ENCODE measurements around the gene CAPN10. TPM values are rescaled to one million over a fixed set of nuclear protein-coding genes. Genes with fewer than 3 reads are reported as not detected.

The CAPN10 gene
- total and polyA plus RNA-seq, 2 experiments from 2014 or later = 24.2 to 28.8 TPM

GRCh38 chr2:240569998-240570530, 16.5 kb upstream of the CAPN10 start:
- Histone ChIP-seq H3K27ac (no peak overlapping the region), H3K4me1 (ENCODE audit: insufficient read depth) (peaks cover 26% of the 10 kb centered on the region), H3K9me2 (replicated peaks; ENCODE audit: insufficient read depth) (no peaks in the 10 kb centered on the region), H2AFZ (no peak overlapping the region), H3K36me3 (replicated peaks; ENCODE audit: insufficient read depth, low read depth) (no peaks in the 10 kb centered on the region), H3K9me3 (ENCODE audit: low read depth) (no peaks in the 10 kb centered on the region), H3K4me3 (no peak overlapping the region), H3K79me2 (peaks cover 27% of the 10 kb centered on the region), H3K27me3 (no peaks in the 10 kb centered on the region), H3K4me2 (peak overlapping the region; percentile 96), H4K20me1 (ENCODE audit: insufficient read depth, poor library complexity, severe bottlenecking) (peaks cover 13% of the 10 kb centered on the region)
- DNase-seq (ENCODE audit: low spot score) = no peak
- WGBS (ENCODE audit: low lambda C conversion rate, missing lambda C conversion rate) = 85% methylated on average over 15 of the region's 15 CpGs
- TF ChIP-seq EZH2phosphoT487 (IDR thresholded peaks at IDR 0.05; ENCODE audit: low read depth, severe bottlenecking, unreplicated experiment) (no peak), CTCF (IDR thresholded peaks at IDR 0.05; ENCODE audit: poor library complexity) (no peak), EZH2 (IDR thresholded peaks at IDR 0.05; ENCODE audit: borderline replicate concordance) (no peak)

GRCh38 chr2:240570531-240571313, 15.8 kb upstream of the CAPN10 start:
- Histone ChIP-seq H2AFZ (no peak overlapping the region), H3K4me2 (peak overlapping the region; percentile 96), H3K79me2 (peaks cover 27% of the 10 kb centered on the region), H3K36me3 (replicated peaks; ENCODE audit: insufficient read depth, low read depth) (no peaks in the 10 kb centered on the region), H3K9me3 (ENCODE audit: low read depth) (no peaks in the 10 kb centered on the region), H4K20me1 (ENCODE audit: insufficient read depth, poor library complexity, severe bottlenecking) (peaks cover 13% of the 10 kb centered on the region), H3K4me1 (ENCODE audit: insufficient read depth) (peaks cover 20% of the 10 kb centered on the region), H3K27me3 (no peaks in the 10 kb centered on the region), H3K9me2 (replicated peaks; ENCODE audit: insufficient read depth) (no peaks in the 10 kb centered on the region), H3K27ac (no peak overlapping the region), H3K4me3 (no peak overlapping the region)
- 92% methylated on average over 11 of the region's 11 CpGs for whole genome bisulfite sequencing (ENCODE audit: low lambda C conversion rate, missing lambda C conversion rate)
- no peak for DNase-seq (ENCODE audit: low spot score)
- TF ChIP-seq EZH2phosphoT487 (IDR thresholded peaks at IDR 0.05; ENCODE audit: low read depth, severe bottlenecking, unreplicated experiment) (no peak), CTCF (IDR thresholded peaks at IDR 0.05; ENCODE audit: poor library complexity) (no peak), EZH2 (IDR thresholded peaks at IDR 0.05; ENCODE audit: borderline replicate concordance) (no peak)

- DNase-seq (ENCODE audit: low spot score) = no peak
- no peak overlapping the region for H3K4me3 ChIP-seq
- peaks cover 27% of the 10 kb centered on the region for H3K79me2 ChIP-seq
- no peak overlapping the region for H3K27ac ChIP-seq
- no peak overlapping the region for H2AFZ ChIP-seq
- peaks cover 15% of the 10 kb centered on the region for H3K4me1 ChIP-seq (ENCODE audit: insufficient read depth)
- no peaks in the 10 kb centered on the region for H3K9me2 ChIP-seq (replicated peaks; ENCODE audit: insufficient read depth)
- no peaks in the 10 kb centered on the region for H3K27me3 ChIP-seq
- H3K36me3 ChIP-seq (replicated peaks; ENCODE audit: insufficient read depth, low read depth) = no peaks in the 10 kb centered on the region
- TF ChIP-seq EZH2phosphoT487 (IDR thresholded peaks at IDR 0.05; ENCODE audit: low read depth, severe bottlenecking, unreplicated experiment) (no peak), EZH2 (IDR thresholded peaks at IDR 0.05; ENCODE audit: borderline replicate concordance) (no peak), CTCF (IDR thresholded peaks at IDR 0.05; ENCODE audit: poor library complexity) (no peak)
- H3K4me2 ChIP-seq = no peak overlapping the region
- peaks cover 13% of the 10 kb centered on the region for H4K20me1 ChIP-seq (ENCODE audit: insufficient read depth, poor library complexity, severe bottlenecking)
- H3K9me3 ChIP-seq (ENCODE audit: low read depth) = no peaks in the 10 kb centered on the region
- WGBS (ENCODE audit: low lambda C conversion rate, missing lambda C conversion rate) = 95% methylated on average over 18 of the region's 18 CpGs
Observed at GRCh38 chr2:240571314-240571973, 15.1 kb upstream of the CAPN10 start.
